ENCODE results near the gene ELL2.

The ELL2 gene

GRCh38 chr5:95942414-95942813, 19.2 kb downstream of the ELL2 start:
- Histone ChIP-seq H3K4me1 (no peaks in the 10 kb centered on the region), H3K4me3 (ENCODE audit: low read depth, low read length) (no peak overlapping the region)

GRCh38 chr5:95941756-95942155, 19.9 kb downstream of the ELL2 start:
- Histone ChIP-seq H3K9me3 (ENCODE audit: control insufficient read depth, low read length) (no peaks in the 10 kb centered on the region), H3K4me2 (ENCODE audit: low read length) (no peak overlapping the region), H3K27me3 (ENCODE audit: control insufficient read depth, insufficient read depth, low read length) (no peaks in the 10 kb centered on the region), H3K4me1 (no peaks in the 10 kb centered on the region), H3K4me3 (ENCODE audit: low read depth, low read length) (no peak overlapping the region), H3K9ac (no peak overlapping the region), H2AFZ (no peak overlapping the region), H3K27ac (no peak overlapping the region), H3K79me2 (peaks cover 9% of the 10 kb centered on the region), H3K36me3 (ENCODE audit: control insufficient read depth, insufficient read depth, low read length) (no peaks in the 10 kb centered on the region)
- TF ChIP-seq CTCF (IDR thresholded peaks at IDR 0.05) = no peak

More at GRCh38 chr5:95942414-95942813, 19.2 kb downstream of the ELL2 start:
- no peak overlapping the region for H3K9ac ChIP-seq
- no peaks in the 10 kb centered on the region for H3K9me3 ChIP-seq (ENCODE audit: control insufficient read depth, low read length)
- no peak for TF ChIP-seq CTCF (IDR thresholded peaks at IDR 0.05)
- H3K27ac ChIP-seq = no peak overlapping the region
- no peak overlapping the region for H3K4me2 ChIP-seq (ENCODE audit: low read length)
- no peaks in the 10 kb centered on the region for H3K36me3 ChIP-seq (ENCODE audit: control insufficient read depth, insufficient read depth, low read length)
- no peaks in the 10 kb centered on the region for H3K27me3 ChIP-seq (ENCODE audit: control insufficient read depth, insufficient read depth, low read length)
- H2AFZ ChIP-seq = no peak overlapping the region
- peaks cover 16% of the 10 kb centered on the region for H3K79me2 ChIP-seq

GRCh38 chr5:95940758-95941682, 20.6 kb downstream of the ELL2 start:
- H3K27ac ChIP-seq = no peak overlapping the region
- peaks cover 3% of the 10 kb centered on the region for H3K79me2 ChIP-seq
- H3K9me3 ChIP-seq (ENCODE audit: control insufficient read depth, low read length) = no peaks in the 10 kb centered on the region
- H3K4me1 ChIP-seq = no peaks in the 10 kb centered on the region
- H3K4me2 ChIP-seq (ENCODE audit: low read length) = no peak overlapping the region
- H3K4me3 ChIP-seq (ENCODE audit: low read depth, low read length) = no peak overlapping the region
- H3K36me3 ChIP-seq (ENCODE audit: control insufficient read depth, insufficient read depth, low read length) = no peaks in the 10 kb centered on the region
- H2AFZ ChIP-seq = no peak overlapping the region
- H3K27me3 ChIP-seq (ENCODE audit: control insufficient read depth, insufficient read depth, low read length) = no peaks in the 10 kb centered on the region
- H3K9ac ChIP-seq = no peak overlapping the region
- TF ChIP-seq CTCF (IDR thresholded peaks at IDR 0.05) = no peak

GRCh38 chr5:95939465-95939864, 22.2 kb downstream of the ELL2 start:
- Histone ChIP-seq H3K9me3 (ENCODE audit: control insufficient read depth, low read length) (no peaks in the 10 kb centered on the region), H3K79me2 (peaks cover 2% of the 10 kb centered on the region), H3K36me3 (ENCODE audit: control insufficient read depth, insufficient read depth, low read length) (no peaks in the 10 kb centered on the region), H3K9ac (no peak overlapping the region), H3K27me3 (ENCODE audit: control insufficient read depth, insufficient read depth, low read length) (no peaks in the 10 kb centered on the region), H3K27ac (no peak overlapping the region), H3K4me3 (ENCODE audit: low read depth, low read length) (no peak overlapping the region), H3K4me1 (no peaks in the 10 kb centered on the region), H2AFZ (no peak overlapping the region), H3K4me2 (ENCODE audit: low read length) (no peak overlapping the region)
- TF ChIP-seq CTCF (IDR thresholded peaks at IDR 0.05) = no peak

GRCh38 chr5:95938766-95939165, 22.9 kb downstream of the ELL2 start:
- Histone ChIP-seq H3K4me3 (ENCODE audit: low read depth, low read length) (no peak overlapping the region), H2AFZ (no peak overlapping the region), H3K27me3 (ENCODE audit: control insufficient read depth, insufficient read depth, low read length) (no peaks in the 10 kb centered on the region), H3K9me3 (ENCODE audit: control insufficient read depth, low read length) (no peaks in the 10 kb centered on the region), H3K36me3 (ENCODE audit: control insufficient read depth, insufficient read depth, low read length) (no peaks in the 10 kb centered on the region), H3K27ac (no peak overlapping the region), H3K4me1 (no peaks in the 10 kb centered on the region), H3K79me2 (peaks cover 2% of the 10 kb centered on the region), H3K4me2 (ENCODE audit: low read length) (no peak overlapping the region), H3K9ac (no peak overlapping the region)
- TF ChIP-seq CTCF (IDR thresholded peaks at IDR 0.05) = no peak

Data from parathyroid adenoma (tissue), 2 donors.